KG1 (cell line): ENCODE measurements around the gene DOCK10.

Experiments
- DNase-seq: peaks from one replicate; lab custom pipeline; 2025; lab: John Stamatoyannopoulos, UW

Gene DOCK10

DNA sequence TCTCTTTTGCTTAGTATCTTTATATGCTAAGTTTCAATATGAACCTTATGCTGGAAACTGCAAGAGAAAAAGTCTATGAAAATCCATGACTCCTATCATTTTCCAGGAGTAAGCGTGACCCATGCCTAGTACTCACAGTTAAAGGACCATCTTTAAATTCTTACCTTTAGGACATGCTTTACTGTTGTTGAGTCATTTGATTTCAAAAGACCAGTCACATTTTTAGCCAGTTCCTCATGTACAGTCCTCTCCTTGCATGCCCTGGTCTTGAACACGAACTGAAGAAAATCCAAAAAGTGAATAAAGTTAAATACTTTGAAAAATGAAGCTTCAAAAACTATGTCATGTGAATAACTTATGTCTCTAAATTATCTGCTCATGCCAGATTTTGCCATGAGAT lies 208.3 kb downstream of the DOCK10 start:
- no peak for DNase-seq

DNA sequence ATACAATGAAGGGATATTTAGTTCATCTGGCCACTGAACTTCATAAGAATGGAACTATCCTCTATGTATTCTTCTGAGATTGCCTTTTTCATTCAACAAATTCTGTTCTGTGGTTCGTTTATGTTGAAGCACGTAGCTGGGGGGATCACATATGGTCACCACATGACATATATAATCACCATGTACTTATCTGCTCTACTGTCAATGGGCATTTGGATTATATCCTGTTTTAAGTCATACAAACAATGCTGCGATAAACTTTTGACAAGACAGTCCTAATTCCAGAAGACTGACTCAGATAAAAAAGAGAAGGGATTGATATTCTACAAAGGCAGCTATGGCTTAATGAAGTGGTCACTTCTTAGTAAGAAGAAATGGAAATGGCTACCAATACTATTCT lies 210.1 kb downstream of the DOCK10 start:
- no peak for DNase-seq

DNA sequence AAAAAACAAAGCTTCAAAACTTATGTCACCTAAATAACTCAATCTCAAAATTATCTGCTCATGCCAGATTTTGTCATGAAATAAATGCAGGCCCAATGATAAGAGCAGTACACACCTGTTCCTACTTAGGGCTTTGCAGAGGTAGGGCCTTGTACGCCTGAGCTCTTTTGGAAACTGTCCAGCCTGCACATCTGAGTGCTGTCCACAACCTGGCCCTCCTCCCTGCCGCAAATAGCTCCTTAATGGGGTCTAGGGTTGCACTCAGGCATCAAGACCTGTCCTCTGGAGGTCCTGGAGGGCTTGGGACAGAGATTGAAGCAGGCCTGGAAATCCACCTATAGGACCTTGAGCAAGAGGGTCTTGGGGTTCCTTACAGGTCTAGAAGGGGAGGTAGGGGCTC lies 210.7 kb downstream of the DOCK10 start:
- DNase-seq, result no peak

DNA sequence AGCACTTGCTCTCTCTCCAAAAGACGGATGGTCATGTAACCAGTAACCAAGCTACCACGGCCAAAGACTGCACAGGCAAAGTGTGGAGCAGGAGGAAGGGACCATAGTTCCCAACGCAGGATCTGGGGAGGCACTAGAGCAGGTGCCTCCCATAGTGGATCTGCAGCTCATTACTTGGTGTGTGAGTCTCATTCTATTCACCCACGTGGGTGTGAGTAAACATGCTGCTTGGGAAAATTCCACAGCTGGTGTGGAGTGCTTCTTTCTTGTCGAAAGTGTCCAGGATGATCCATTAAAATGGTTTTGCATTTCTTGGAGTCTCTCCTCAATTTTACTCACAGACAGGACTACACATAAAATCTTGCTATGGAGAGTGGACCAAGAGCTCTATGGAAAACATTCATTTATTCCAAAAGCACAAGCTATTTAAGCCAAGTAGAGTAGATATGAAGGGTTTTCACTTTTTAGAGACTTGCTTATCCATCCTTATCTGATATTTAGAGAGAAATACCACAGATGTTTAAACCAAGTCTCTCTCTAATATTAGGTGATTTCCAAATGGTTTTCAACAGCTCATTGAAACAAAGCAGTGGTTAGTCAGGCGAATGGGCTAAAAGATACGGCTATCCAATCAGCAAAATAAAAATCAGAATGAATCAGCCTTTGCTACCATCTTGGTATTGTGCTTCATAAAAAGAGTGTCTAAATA lies 221.8 kb downstream of the DOCK10 start:
- DNase-seq, result no peak

DNA sequence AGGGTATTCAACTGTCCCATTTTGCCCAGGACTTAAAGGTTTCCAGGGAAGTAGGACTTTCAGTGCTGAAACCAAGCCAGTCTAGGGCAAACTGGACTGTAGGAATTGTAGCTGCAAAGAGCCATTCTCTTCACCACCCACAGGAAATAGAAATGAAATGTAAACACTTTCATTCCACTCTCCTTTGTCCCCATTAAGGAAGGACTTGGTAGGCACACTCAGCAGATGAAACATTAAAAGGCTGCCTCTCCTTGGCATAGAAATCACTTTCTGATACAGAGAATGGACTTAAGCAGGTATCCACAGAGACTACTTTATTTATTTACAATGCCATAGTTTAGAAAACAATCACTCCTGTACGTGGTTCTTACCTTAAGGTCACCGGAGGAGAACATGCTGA lies 223.2 kb downstream of the DOCK10 start:
- no peak for DNase-seq

DNA sequence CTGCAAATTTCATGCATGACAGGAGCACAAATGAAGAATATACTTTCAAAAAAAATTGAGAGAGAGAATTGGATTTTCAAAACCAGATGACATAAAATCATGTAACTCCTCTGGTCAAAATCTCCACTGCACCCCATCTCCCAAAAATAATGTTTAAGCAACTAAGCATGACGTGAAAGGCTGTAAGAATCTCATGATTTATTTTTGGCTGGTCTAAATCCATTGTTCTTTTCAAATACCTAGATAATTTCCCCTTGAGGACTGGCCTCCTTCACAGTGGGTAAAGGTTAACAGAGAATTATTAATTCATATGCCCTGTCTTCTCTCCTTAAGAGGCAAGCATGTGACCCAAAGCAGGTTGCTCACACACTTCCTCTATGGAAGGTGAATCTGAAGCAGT lies 224.6 kb downstream of the DOCK10 start:
- no peak for DNase-seq

DNA sequence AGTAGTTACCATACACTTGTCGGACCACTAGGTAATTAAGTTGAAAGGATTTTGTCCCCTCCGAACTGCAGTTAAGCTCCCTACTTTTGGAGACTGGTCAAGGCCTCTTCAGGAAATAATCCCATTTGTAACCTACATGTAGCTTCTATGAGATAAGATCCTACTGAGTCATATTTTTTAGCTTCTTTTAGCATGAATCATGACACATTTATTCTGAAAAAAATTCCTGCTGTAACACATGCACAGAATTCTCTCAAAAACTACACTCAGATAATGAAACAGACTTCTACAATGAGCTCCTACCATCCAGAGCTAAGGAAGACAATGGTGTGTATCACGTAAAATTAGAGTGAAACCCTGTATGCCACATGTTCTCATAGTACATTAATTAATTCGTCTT lies 225.5 kb downstream of the DOCK10 start:
- DNase-seq, result no peak

DNA sequence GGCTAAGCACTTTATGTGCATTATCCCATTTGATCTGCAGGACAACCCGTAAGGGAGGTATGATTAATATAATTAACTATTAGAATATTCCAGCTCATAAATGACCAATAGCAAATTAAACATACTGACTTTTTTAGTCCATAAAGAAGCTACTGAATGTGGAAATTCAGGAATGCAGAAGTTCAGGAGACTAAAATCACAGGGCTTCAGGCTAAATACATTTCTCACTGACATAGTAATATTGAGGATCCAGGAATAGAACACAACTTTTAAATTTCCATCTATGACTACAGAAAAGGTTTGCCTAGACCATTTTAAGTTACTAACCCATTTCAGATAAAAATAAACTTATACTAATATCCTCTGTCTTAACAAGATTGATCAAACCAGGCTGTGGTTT lies 228.7 kb downstream of the DOCK10 start:
- DNase-seq, result no peak

DNA sequence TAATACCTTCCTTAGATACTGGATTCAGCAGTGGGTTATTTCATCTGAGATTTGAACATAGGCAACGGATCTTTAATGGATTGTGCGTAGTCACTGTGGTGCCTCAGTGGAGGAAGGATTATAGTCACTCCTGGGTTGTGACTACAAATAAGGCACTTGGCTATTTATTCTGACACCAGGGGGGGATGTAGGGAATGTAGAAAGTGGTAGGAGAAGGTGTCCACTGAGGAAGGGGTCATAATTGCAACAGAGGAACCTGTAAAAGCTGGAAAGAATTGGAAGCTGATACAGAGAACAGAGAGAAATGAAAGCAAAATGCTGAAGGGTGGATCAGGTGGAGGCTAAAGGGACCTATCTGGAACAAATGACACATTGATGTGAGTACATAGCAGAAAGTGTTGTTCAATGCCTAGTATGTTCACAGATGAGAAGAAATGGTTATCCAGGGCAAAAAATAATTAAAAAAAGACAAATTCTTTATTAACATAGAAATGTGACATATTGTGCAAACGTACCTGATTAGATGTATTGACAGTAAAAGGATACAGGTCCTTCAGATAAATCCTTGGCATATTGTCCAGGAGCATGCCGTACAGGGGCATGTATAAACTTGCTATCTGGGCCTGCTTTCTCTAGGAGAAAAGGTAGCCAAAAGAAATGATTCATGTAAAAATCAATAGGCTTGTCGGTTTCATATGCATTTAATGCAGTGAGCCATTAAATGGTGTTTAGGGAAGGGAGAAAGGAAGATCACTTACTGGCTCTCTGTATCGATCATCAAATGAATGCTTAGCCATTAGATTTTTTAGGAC lies 234.9 kb downstream of the DOCK10 start:
- DNase-seq, result no peak

DNA sequence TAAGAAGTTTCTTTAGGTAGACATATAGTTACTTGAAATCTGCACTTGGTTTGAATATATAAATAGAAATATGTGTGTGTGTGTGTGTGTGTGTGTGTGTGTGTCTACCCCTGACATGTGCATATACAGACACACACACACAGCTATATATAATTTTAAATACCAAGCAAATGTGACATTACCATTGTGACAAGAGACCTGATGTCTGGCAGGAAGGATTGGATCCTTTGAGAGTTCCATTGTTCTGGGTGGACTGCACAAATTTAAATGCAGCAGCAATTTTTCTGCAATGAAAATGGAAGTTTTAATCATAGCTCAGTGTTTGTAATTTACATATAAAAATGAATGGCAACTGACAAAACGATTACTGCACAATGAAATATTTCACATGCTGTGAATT lies 238.3 kb downstream of the DOCK10 start:
- DNase-seq, result no peak

DNA sequence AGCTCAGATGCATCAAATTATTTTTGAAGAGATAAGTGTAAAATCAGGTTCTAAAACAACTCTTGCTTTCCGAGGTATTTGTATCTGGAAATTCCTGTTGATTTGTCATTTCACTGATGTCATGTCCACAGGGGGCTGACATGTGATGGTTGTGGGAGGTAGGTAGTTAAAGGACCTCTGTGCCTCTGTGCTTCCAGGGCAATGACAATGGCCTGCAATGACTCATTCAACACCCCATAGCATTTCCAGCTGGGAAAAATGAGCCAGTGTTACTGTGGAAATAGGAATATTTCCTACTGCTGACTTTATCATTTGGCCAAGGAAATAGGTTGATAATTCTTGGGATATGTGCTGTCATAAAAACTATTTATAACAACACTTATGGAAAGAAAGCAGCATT lies 239.9 kb downstream of the DOCK10 start:
- DNase-seq, result no peak

DNA sequence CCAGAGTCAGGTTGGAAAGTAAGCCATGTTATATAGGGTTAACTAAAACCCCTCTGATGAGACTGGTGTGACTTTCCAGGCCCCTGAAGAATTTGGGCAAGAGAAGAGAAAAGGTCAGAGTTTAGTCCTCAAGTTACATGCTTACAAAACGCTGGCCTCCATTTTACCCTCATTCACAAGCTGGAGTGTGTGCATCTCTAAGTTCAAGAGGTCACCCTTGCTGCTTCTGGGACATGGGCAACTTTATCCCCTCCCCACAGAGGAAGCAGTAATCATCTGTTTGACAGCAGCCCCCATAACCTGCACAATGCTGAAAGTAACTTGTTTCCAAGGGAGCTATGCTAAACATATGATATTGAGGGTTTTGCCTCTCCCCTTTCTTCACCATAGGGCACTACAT lies 240.9 kb downstream of the DOCK10 start:
- no peak for DNase-seq

DNA sequence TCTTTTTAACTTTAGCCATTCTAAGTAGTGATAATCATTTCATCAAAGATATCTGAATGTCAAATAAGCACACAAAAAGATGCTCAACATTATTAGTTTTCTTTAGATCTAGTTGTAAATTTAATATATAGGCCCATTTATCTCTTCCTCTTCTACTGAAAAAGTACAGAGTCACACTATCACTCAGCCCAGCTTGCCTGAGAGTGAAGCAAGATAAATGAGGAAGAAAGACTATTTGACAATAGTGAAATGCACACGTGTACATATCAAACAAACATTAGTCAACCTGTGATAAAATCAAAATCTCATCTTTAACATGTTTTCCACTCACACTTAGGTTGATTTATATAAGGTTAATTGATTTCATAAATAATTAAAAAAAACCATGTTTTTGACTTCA lies 242.6 kb downstream of the DOCK10 start:
- no peak for DNase-seq

DNA sequence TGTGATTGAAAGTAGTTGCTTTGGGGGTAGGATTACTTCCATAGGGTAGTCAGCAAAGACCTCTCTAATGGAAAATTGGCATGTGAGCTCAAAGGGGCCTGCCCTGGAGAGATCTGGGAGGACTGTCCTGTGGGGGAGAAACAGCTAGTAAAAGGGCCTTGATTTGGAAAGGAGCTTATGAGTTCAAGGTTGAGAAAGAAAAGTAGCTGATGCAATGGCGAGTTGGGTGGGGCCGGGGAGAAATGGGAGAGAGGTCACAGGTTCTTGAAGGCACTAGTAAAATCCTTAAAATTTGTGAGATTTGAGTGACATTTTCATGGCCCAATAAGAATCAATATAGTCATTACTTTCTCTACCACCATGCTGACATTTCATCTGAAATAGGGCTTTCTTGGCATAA lies 244.1 kb downstream of the DOCK10 start:
- DNase-seq, result no peak

DNA sequence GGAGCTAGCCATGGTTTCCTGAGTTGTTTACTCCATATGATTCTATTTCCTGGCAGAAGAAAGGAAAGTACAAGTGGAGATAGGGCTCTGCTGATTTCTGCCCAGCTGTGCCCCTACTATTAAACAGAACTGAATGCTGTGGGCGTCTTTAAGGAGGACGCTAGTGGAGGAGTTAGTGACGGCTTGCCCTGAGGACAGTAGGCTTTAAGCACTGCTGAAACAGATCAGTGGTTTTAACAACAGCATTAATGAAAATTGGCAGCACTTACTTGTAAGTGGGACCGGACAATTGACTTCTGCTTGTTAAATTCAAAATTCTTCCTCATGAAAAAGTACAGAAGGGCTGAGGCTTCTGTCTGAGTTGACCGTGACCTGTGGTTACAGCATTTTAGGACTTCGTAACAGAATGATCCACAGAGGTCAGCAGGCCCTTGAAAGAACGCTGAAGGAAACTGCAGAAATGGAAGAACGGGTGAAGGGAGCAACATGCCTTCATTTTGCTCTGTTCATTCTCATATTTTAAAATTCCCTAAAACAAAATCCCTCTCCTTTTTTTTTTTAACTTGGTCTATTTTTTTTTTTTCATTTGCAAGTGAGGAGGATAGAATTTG lies 245.5 kb downstream of the DOCK10 start:
- DNase-seq, result no peak

DNA sequence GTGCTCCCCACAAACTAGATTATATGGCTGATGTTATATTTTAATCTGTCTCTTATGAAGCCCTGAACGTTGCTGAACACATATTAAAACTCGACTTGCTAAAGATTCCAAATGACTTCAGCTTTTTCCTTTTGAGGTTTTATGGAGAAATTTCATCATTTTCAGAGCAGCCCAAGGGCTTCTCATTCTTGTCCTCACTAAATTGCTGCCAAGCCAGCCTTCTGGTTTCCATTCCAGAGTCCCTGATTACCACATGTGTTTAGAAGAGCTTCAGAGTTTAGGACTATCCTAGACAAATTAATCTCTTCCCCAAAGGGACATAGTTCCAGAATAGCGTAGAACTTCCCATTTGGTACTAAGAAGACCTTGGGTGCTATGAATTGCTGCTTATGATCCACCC lies 248.3 kb downstream of the DOCK10 start:
- DNase-seq, result no peak

DNA sequence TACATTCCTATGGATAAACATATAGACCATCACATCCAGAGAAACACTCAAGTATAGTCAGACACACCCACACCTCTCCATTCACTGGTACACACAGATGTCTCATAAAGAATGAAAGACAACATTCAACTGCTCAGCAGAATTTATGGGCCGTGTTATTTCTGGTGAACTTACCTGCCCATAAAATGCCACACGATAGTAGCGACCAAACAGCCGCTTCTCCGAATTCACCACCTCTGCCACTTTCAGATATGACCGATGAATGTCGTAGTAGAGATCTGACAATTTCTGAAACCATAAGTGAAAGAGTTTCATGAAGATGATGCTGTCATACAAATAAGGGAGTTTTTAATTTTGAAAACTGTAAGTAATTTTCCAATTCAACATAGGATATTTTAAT lies 255.4 kb downstream of the DOCK10 start:
- no peak for DNase-seq

DNA sequence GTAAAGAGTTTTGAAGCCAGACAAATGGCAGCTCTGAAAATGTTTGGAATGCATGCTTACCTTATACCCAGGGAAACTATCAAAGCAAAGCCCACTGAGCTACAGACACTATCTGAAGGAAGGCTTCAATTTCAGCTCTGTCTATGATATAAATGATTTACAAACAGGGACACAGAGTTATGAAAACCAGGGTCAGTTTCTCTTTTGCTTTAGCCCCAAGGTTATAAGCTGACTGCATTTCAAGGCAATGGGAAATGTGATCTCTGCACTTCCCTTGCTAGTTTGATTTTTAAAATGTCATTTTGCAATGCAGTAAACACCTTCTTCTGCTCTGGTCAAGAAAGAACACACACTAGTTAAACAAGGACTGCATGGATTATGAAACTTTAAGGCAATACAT lies 260.9 kb downstream of the DOCK10 start:
- DNase-seq, result no peak

DNA sequence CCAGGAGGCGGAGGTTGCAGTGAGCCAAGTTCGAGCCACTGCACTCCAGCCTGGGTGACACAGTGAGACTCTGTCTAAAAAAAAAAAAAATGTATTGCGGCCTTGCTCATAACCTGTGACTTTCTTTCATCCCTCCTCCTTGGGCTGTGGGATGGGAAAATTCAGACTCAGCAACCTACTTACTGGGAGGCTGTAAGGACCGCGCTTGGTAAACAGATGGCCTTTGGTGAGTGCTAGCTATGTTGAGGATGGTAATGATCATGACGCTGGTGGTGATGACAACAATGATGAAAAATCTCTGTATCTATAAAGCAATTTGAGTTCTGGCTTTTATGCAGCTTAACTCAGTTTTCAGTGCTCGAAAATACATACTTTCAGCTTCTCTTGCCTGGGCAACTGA lies 261.4 kb downstream of the DOCK10 start:
- DNase-seq, result no peak

DNA sequence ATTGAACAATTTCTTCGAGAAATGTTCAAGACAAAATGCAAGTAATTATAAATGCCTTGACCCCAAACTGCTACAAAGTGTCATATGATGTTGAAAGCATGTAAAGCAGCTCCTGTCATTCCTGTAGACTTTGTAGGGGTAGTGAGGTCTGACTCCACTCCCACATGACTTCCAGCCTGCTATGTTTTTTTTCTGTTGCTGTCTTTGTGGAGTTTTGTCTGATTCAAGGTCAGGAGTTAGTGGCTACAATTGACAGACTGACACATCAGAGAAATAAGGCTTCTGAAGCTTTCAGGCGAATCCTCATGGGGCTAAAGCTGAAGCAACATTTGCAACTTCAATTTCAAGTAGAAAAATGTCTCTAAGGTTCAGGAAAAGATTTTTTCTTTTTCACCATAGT lies 262.2 kb downstream of the DOCK10 start:
- no peak for DNase-seq

DNA sequence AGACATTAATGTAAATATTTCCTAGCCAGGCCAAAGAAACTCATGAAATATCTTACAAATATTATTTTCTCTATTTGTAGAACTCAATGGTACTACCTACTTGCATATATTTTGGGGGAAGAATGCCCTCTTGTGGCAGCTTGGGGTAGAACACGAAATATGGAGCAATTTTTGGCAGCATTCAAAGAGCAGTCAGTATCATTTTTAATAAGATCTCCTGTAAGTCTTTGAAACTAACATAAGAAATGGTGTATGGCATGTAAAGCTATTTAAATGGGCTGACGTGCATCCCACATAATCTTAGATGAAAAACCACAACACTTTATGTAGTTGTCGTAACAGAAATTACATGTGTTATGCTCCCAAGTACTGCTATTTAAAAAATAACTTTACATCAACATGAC lies 263.8 kb downstream of the DOCK10 start:
- DNase-seq, result peak; percentile 6

DNA sequence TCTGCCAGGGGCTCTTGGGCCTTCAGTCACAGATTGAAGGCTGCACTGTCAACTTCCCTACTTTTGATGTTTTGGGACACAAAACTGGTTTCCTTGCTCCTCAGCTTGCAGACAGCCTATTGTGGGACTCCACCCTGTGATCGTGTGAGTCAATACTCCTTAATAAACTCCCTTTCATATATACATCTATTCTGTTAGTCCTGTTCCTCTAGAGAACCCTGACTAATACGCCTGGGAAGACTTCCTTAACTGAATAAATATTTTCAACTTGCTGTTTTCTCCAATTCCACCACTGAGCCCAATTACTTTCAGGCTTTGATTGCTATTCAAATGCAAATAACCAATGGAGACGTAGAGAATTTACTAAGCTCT lies 264.7 kb downstream of the DOCK10 start:
- DNase-seq, result no peak

DNA sequence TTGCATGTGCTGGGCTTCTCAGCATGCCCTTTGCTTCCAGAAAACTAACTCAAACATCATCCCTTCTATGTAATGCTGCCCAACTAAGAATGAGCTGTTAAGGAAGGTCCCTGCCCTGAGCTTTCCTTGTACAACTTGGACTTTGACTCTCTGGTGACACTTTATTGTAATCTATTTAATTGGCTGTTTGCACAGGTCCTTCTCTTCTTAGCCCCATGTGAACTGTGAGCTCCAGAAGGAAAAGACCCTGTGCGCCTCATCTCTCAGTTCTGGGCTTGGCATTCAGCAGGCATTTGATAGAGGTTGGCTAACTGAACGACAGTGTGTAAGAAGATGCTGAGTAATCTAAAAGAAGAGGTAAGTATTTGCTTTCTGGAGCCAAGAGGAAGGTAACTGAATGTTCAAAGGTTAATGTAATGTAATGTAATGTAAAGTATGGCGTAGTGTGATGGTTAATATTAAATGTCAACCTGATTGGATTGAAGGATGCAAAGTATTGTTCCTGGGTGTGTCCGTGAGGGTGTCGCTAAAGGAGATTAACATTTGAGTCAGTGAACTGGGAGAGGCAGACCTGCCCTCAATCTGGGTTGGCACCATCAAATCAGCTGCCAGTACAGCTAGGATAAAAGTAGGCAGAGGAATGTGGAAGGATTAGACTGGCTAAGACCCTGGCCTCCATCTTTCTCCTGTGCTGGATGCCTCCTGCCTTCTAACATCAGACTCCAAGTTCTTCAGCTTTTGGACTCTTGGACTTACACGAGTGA lies 265.3 kb downstream of the DOCK10 start:
- no peak for DNase-seq
